Measurements from ENCODE around the gene TMBIM6.

- TF ChIP-seq EZH2 (IDR thresholded peaks at IDR 0.05) (no peak), POLR2AphosphoS5 (IDR thresholded peaks at IDR 0.05; ENCODE audit: borderline replicate concordance, low read depth, low read length) (no peak), FOXP2 (optimal IDR thresholded peaks at IDR 0.05; ENCODE audit: control extremely low read depth, extremely low read length, insufficient read depth) (no peak)
Observed at GRCh38 chr12:49808686-49809380, 67.5 kb downstream of the TMBIM6 start.
